NB4 (cell line): ENCODE data around the gene USP7.

Source experiments
- DNase-seq: peaks from one replicate; pipeline ENCODE4 v3.0.0; 2010; ENCODE audit warnings: low read depth
- H3K4me3 ChIP-seq: one replicate; pipeline ENCODE4 v1.5.1; 2011; ENCODE audit warnings: mild to moderate bottlenecking, low read depth, low read length, moderate library complexity
- CTCF ChIP-seq: IDR thresholded peaks from one replicate; pipeline ENCODE4 v1.5.1; 2012; ENCODE audit warnings: low read depth, low read length
- MAX ChIP-seq: IDR thresholded peaks from 2 replicates; pipeline ENCODE4 v1.6.1; 2011; ENCODE audit warnings: low read depth, low read length
- MYC ChIP-seq: IDR thresholded peaks from 2 replicates; pipeline ENCODE4 v1.6.1; 2011; ENCODE audit warnings: low read depth, low read length
- POLR2A ChIP-seq: IDR thresholded peaks from 2 replicates; pipeline ENCODE4 v1.6.1; 2011; ENCODE audit warnings: mild to moderate bottlenecking; ENCODE audit not compliant: insufficient read length; ENCODE audit errors: extremely low read depth

Gene USP7

GRCh38 chr16:8937803-8938202 is 25.9 kb downstream of the USP7 start:
- DNase-seq = no peak
- TF ChIP-seq MAX (no peak), CTCF (no peak), MYC (no peak), POLR2A (no peak)

GRCh38 chr16:8936421-8936820 is 27.3 kb downstream of the USP7 start:
- H3K4me3 ChIP-seq = no peak overlapping the region
- TF ChIP-seq MYC = no peak
- TF ChIP-seq CTCF = peak; percentile 59
- DNase-seq = peak; percentile 46

More at GRCh38 chr16:8937803-8938202, 25.9 kb downstream of the USP7 start:
- H3K4me3 ChIP-seq = no peak overlapping the region

GRCh38 chr16:8935989-8936388 is 27.7 kb downstream of the USP7 start:
- peak; percentile 14 for DNase-seq
- no peak overlapping the region for H3K4me3 ChIP-seq
- no peak for TF ChIP-seq POLR2A
- no peak for TF ChIP-seq CTCF
- TF ChIP-seq MYC = no peak
- TF ChIP-seq MAX = no peak

- TF ChIP-seq CTCF (no peak), MYC (no peak), POLR2A (no peak), MAX (no peak)
- no peak for DNase-seq
- H3K4me3 ChIP-seq = no peak overlapping the region
These were observed 29.1 kb downstream of the USP7 start for GRCh38 chr16:8934601-8935000.

GRCh38 chr16:8931859-8932258 is 31.8 kb downstream of the USP7 start:
- no peak for TF ChIP-seq MYC
- no peak for TF ChIP-seq CTCF
- no peak for TF ChIP-seq MAX
- no peak for TF ChIP-seq POLR2A
- DNase-seq = peak; percentile 67
- no peak overlapping the region for H3K4me3 ChIP-seq

GRCh38 chr16:8929086-8929748 is 34.5 kb downstream of the USP7 start:
- H3K4me3 ChIP-seq = no peak overlapping the region
- DNase-seq = peak; percentile 40
- TF ChIP-seq MAX (no peak), POLR2A (no peak), MYC (no peak), CTCF (no peak)
